K562 (cell line): ENCODE measurements around the gene TMEM203. TPM values are rescaled to one million over a fixed set of nuclear protein-coding genes. Genes with fewer than 3 reads are reported as not detected.

Experiments used
- CBFA2T2 ChIP-seq: fragments of 450-650 bp; conservative IDR thresholded peaks from 2 replicates; pipeline ENCODE4 v1.6.1; 2017; ENCODE audit warnings: mild to moderate bottlenecking
- CBFA2T3 ChIP-seq: fragments of 450-650 bp; IDR thresholded peaks from 2 replicates; pipeline ENCODE4 v1.6.1; 2017
- CBX3 ChIP-seq, 2 experiments: IDR thresholded peaks; 1 replicate in 1 of 2; 2 replicates in 1 of 2; pipeline ENCODE4 v1.6.1; 2012; ENCODE audit warnings: inconsistent platforms in 2 of 2, low read length in 2 of 2, borderline replicate concordance in 1 of 2, control low read depth in 1 of 2
- DPF2 ChIP-seq: fragments of 450-650 bp; IDR thresholded peaks from 2 replicates; pipeline ENCODE4 v1.6.1; 2016
- FOXK2 ChIP-seq, 2 experiments: fragments of 450-650 bp; IDR thresholded peaks in 1 of 2; conservative IDR thresholded peaks in 1 of 2; 2 replicates each; pipeline ENCODE4 v1.6.1; 2016; ENCODE audit warnings: low read depth in 2 of 2, mild to moderate bottlenecking in 1 of 2
- HMGXB4 ChIP-seq: sonication (generic); formaldehyde crosslinking; IDR thresholded peaks from 2 replicates; pipeline ENCODE4 v1.8.1; 2023; ENCODE audit warnings: mild to moderate bottlenecking, missing genetic modification reagents
- L3MBTL2 ChIP-seq: fragments of 450-650 bp; IDR thresholded peaks from 2 replicates; pipeline ENCODE4 v1.6.1; 2016; ENCODE audit warnings: mild to moderate bottlenecking, moderate library complexity
- MCM5 ChIP-seq: fragments of 450-650 bp; IDR thresholded peaks from 2 replicates; pipeline ENCODE4 v1.6.1; 2016; ENCODE audit warnings: low read depth
- PHF20 ChIP-seq: fragments of 450-650 bp; IDR thresholded peaks from 2 replicates; pipeline ENCODE4 v1.6.1; 2018; ENCODE audit not compliant: partially characterized antibody
- PPARD ChIP-seq: fragments of 250-450 bp; sonication (Bioruptor Pico); IDR thresholded peaks from 2 replicates; pipeline ENCODE4 v1.8.0; 2022; ENCODE audit warnings: inconsistent platforms, mild to moderate bottlenecking, moderate library complexity
- RAD51 ChIP-seq: fragments of 450-650 bp; IDR thresholded peaks from 2 replicates; pipeline ENCODE4 v1.7.1; 2016; ENCODE audit warnings: low read depth, mild to moderate bottlenecking, borderline replicate concordance
- RHOXF2B ChIP-seq: fragments of 250-450 bp; sonication (Bioruptor Pico); conservative IDR thresholded peaks from 2 replicates; pipeline ENCODE4 v1.5.1; 2021
- SIN3B ChIP-seq: fragments of 450-650 bp; IDR thresholded peaks from 2 replicates; pipeline ENCODE4 v1.6.1; 2017; ENCODE audit warnings: low read depth, mild to moderate bottlenecking, moderate library complexity
- SMARCC2 ChIP-seq: fragments of 450-650 bp; IDR thresholded peaks from 2 replicates; pipeline ENCODE4 v1.6.1; 2017; ENCODE audit warnings: antibody characterized with exemption, moderate library complexity, mild to moderate bottlenecking, low read depth
- SP1 ChIP-seq: sonication (generic); formaldehyde crosslinking; IDR thresholded peaks from 2 replicates; pipeline ENCODE4 v1.8.1; 2022; ENCODE audit warnings: mild to moderate bottlenecking, missing genetic modification reagents
- TCF3 ChIP-seq: sonication (generic); formaldehyde crosslinking; IDR thresholded peaks from 2 replicates; pipeline ENCODE4 v1.4.0; 2020; ENCODE audit warnings: mild to moderate bottlenecking, missing genetic modification reagents
- TCF7L2 ChIP-seq: fragments of 150-350 bp; IDR thresholded peaks from 2 replicates; pipeline ENCODE4 v1.6.1; 2016; ENCODE audit warnings: low read depth, mild to moderate bottlenecking, low read length, moderate library complexity
- XRCC5 ChIP-seq: fragments of 200-400 bp; formaldehyde crosslinking; IDR thresholded peaks from 2 replicates; pipeline ENCODE4 v1.6.1; 2017; ENCODE audit warnings: low read depth, mild to moderate bottlenecking, low read length
- ZBED1 ChIP-seq: IDR thresholded peaks from 2 replicates; pipeline ENCODE4 v1.6.1; 2014
- ZNF12 ChIP-seq: sonication (generic); formaldehyde crosslinking; IDR thresholded peaks from 2 replicates; pipeline ENCODE4 v1.4.0; 2020; ENCODE audit warnings: mild to moderate bottlenecking, missing genetic modification reagents
- ZNF431 ChIP-seq: sonication (generic); formaldehyde crosslinking; IDR thresholded peaks from 2 replicates; pipeline ENCODE4 v1.8.0; 2022; ENCODE audit warnings: mild to moderate bottlenecking, missing genetic modification reagents
- ZNF57 ChIP-seq: fragments of 450-650 bp; formaldehyde crosslinking; IDR thresholded peaks from 2 replicates; pipeline ENCODE4 v1.4.0; 2020; ENCODE audit warnings: mild to moderate bottlenecking, moderate library complexity
- ZNF699 ChIP-seq: fragments of 250-450 bp; sonication (Bioruptor Pico); IDR thresholded peaks from 2 replicates; pipeline ENCODE4 v1.8.0; 2021; ENCODE audit warnings: mild to moderate bottlenecking, moderate library complexity; ENCODE audit not compliant: insufficient replicate concordance
- polyA plus RNA-seq, 8 experiments: library from polyadenylated mRNA; depleted of rRNA in 4 of 8; stranded (reverse) in 5 of 8; unstranded in 3 of 8; fragments of >200 nt; fragmentation: Nextera tagmentation in 2 of 8; fragmentation: Illumina TruSeq in 1 of 8; extraction: Ambion mirVana in 2 of 8; extraction: Trizol in 1 of 8; gene quantifications; 2 replicates each; pipeline versions ENCODE4 v1.2.1 to v1.2.3, GENCODE V29; 2011 to 2014; ENCODE audit warnings: inconsistent platforms in 1 of 8, missing spikeins in 1 of 8
- total RNA-seq, 7 experiments: library from RNA; depleted of rRNA in 6 of 7; stranded (reverse); fragments of >200 nt in 6 of 7; fragmentation: Illumina TruSeq in 2 of 7; extraction: Trizol in 2 of 7; gene quantifications; 2 replicates each; pipeline versions ENCODE4 v1.2.1 to v1.2.3, GENCODE V29; 2011 to 2021; ENCODE audit warnings: low replicate concordance in 1 of 7
- TF ChIP-seq, protein P1 (sequence below): fragments of 450-650 bp; formaldehyde crosslinking; conservative IDR thresholded peaks from 2 replicates; pipeline ENCODE4 v1.4.0; 2022; ENCODE audit warnings: mild to moderate bottlenecking, missing genetic modification characterization

Gene TMEM203
- total and polyA plus RNA-seq, 9 of the 15 experiments (the other 6 are each of a cell fraction or from before 2014, with no cell fraction given) = 8.8 to 59.5 (median 37.6) TPM

DNA sequence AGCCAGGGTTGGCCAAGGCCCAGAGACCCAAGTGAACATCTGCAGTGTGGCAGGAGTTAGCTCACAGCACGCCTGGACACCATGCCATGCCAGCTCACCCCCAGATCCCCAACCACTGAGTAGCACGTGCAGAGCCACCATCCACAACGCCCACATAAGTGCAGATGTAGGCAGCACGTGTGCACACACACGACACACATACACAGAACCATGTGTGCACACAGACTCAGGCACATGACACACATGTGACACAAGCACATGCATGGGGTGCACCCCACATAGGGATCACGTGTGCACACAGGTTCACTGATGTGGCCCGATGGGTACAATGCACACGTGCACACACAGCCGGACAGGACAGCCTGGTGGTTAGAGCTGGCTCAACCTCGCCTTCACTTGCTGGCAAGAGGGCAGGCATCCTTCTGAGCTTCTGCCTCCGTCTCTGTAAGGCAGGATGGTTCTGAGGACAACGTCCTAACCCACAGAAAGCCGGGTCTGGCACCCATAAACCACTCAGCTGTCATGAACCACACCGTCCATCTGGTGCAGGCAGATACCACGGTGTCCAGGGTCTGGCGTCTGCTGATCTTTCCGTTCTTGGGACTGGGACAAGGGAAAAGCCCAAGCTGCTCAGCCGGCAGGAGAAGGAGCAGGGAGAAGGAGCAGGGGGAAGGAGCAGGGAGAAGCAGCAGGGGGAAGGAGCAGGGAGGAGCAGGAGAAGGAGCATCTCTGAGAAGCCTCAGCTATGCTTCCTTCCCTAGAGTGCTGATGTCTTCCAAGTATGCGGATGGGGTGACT is 47.6 kb downstream of the TMEM203 start (continued):
- TF ChIP-seq XRCC5 (no peak), CBFA2T2 (peak; percentile 72), FOXK2 (conservative IDR thresholded peaks at IDR 0.05 in 1 of 2, IDR thresholded peaks at IDR 0.05 in 1 of 2; ENCODE audit: low read depth in 2 of 2) (no peak), SP1 (no peak), ZNF699 (CRISPR knock-in tag) (no peak), DPF2 (peak; percentile 41; the same call in 1 of the 2 replicates), HMGXB4 (CRISPR knock-in tag) (no peak), MCM5 (no peak), ZNF431 (CRISPR knock-in tag) (no peak), SIN3B (no peak), CBX3 (IDR thresholded peaks at IDR 0.05; ENCODE audit: borderline replicate concordance in 1 of 2, low read length in 2 of 2) (peak in 1 of 2 experiments; percentile 21; a peak in 1 of 3 replicates), TCF7L2 (no peak), CBFA2T3 (peak; percentile 83), ZNF12 (no peak), PPARD (no peak), L3MBTL2 (peak; percentile 42; the same call in 1 of the 2 replicates), RHOXF2B (CRISPR knock-in tag) (no peak), ZNF57 (CRISPR knock-in tag) (no peak), ZBED1 (no peak), RAD51 (0 out of 2 replicates have a peak, but pooled peaks have one; percentile 25), SMARCC2 (no peak), TCF3 (CRISPR knock-in tag) (peak; percentile 87), PHF20 (no peak)
- TF ChIP-seq, protein P1, sequence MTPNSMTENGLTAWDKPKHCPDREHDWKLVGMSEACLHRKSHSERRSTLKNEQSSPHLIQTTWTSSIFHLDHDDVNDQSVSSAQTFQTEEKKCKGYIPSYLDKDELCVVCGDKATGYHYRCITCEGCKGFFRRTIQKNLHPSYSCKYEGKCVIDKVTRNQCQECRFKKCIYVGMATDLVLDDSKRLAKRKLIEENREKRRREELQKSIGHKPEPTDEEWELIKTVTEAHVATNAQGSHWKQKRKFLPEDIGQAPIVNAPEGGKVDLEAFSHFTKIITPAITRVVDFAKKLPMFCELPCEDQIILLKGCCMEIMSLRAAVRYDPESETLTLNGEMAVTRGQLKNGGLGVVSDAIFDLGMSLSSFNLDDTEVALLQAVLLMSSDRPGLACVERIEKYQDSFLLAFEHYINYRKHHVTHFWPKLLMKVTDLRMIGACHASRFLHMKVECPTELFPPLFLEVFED (CRISPR knock-in tag) = no peak
